HUES48 (cell line): Measurements from ENCODE around the gene GSN.

Source experiments
- H3K27ac ChIP-seq: one replicate; pipeline ENCODE4 v1.7.0; 2013; ENCODE audit warnings: low read depth, low read length, inconsistent platforms
- H3K27me3 ChIP-seq: 2 replicates; pipeline ENCODE4 v1.6.1; 2013; ENCODE audit warnings: mild to moderate bottlenecking, low read length; ENCODE audit not compliant: control insufficient read depth, insufficient read depth
- H3K36me3 ChIP-seq: 2 replicates; pipeline ENCODE4 v1.6.1; 2013; ENCODE audit warnings: low read length; ENCODE audit not compliant: control insufficient read depth, insufficient read depth
- H3K4me1 ChIP-seq: 2 replicates; pipeline ENCODE4 v1.6.1; 2013; ENCODE audit warnings: mild to moderate bottlenecking, low read length; ENCODE audit not compliant: control insufficient read depth, insufficient read depth
- H3K4me3 ChIP-seq: 2 replicates; pipeline ENCODE4 v1.5.1; 2013; ENCODE audit warnings: mild to moderate bottlenecking, low read depth, low read length
- H3K9ac ChIP-seq: 2 replicates; pipeline ENCODE4 v1.6.1; 2013; ENCODE audit warnings: mild to moderate bottlenecking, low read depth, low read length, moderate library complexity
- H3K9me3 ChIP-seq: 2 replicates; pipeline ENCODE4 v1.6.1; 2013; ENCODE audit warnings: low read length; ENCODE audit not compliant: control insufficient read depth, insufficient read depth

GSN gene

DNA sequence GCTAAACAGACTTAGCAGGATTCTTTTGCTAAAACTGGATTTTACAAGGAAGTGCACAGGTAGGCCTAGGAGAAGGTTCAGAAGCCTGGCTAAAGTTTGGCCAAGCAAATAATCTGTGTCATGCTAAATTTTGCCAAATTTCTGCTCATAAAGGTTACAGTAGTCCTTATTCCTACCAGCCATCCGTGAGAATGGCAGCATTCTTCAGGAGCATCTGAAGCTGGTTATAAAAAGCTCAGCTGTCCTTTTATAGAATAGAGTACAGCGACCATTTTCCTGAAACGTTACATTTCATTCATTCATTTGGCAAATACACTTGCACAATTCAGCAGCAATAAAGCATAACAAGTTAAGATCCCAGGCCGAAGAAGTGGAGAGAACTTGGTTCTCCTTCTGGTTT is 6.9 kb downstream of the GSN start:
- Histone ChIP-seq H3K4me3 (no peak overlapping the region), H3K9me3 (no peaks in the 10 kb centered on the region), H3K9ac (no peak overlapping the region), H3K27me3 (peaks cover 17% of the 10 kb centered on the region), H3K27ac (no peak overlapping the region), H3K36me3 (no peaks in the 10 kb centered on the region), H3K4me1 (peaks cover 12% of the 10 kb centered on the region)

- H3K27me3 ChIP-seq = peaks cover 23% of the 10 kb centered on the region
- H3K27ac ChIP-seq = no peak overlapping the region
- no peak overlapping the region for H3K9ac ChIP-seq
- no peaks in the 10 kb centered on the region for H3K9me3 ChIP-seq
- no peaks in the 10 kb centered on the region for H3K36me3 ChIP-seq
- H3K4me1 ChIP-seq = 0 out of 2 replicates have a peak, but pooled peaks cover 7% of the 10 kb centered on the region
- H3K4me3 ChIP-seq = no peak overlapping the region
Measured at GRCh38 chr9:121275781-121276658, 8.1 kb downstream of the GSN start.

- Histone ChIP-seq H3K4me3 (no peak overlapping the region), H3K9me3 (no peaks in the 10 kb centered on the region), H3K4me1 (0 out of 2 replicates have a peak, but pooled peaks cover 7% of the 10 kb centered on the region), H3K27ac (no peak overlapping the region), H3K9ac (no peak overlapping the region), H3K36me3 (no peaks in the 10 kb centered on the region), H3K27me3 (peaks cover 33% of the 10 kb centered on the region)
Measured at GRCh38 chr9:121277026-121277425, 9.1 kb downstream of the GSN start.

DNA sequence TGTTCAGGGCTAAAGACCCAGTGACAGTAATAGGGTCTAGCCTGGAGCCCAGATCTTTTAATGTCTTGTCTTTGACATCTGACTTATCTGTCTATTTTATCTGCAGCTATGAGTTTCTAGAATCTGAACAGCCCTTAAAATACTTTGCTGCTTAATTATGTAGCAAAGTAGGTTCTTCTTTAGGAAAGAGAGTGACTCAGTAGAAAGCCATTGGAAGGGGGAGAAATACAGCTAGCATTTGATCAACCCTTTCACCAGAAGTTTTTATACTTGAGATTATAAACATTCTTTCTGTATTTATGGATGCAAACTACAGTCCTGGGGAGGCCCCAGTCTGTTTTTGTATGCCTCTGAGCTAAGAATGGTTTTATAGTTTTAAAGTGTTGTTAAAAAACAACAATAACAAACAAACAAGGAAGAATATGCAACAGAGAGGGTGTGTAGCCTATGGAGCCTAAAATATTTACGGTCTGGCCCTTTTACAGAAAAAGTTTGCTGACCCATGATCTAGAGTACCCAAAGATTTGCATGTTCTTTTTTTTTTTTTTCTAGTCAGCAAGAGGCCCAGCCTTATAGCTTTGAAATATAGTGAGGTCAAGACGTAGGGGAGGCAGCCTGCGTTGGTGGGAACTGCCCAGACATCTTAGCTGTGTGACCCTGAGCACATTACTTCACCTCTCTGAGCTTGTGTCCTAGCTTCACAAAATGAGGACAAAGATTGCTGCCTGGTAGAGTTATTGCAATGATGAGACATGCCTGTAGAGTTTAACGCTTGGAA is 9.7 kb downstream of the GSN start:
- Histone ChIP-seq H3K9ac (no peak overlapping the region), H3K4me3 (no peak overlapping the region), H3K36me3 (no peaks in the 10 kb centered on the region), H3K9me3 (no peaks in the 10 kb centered on the region), H3K4me1 (0 out of 2 replicates have a peak, but pooled peaks cover 7% of the 10 kb centered on the region), H3K27ac (peak overlapping the region; percentile 44), H3K27me3 (peaks cover 40% of the 10 kb centered on the region)

DNA sequence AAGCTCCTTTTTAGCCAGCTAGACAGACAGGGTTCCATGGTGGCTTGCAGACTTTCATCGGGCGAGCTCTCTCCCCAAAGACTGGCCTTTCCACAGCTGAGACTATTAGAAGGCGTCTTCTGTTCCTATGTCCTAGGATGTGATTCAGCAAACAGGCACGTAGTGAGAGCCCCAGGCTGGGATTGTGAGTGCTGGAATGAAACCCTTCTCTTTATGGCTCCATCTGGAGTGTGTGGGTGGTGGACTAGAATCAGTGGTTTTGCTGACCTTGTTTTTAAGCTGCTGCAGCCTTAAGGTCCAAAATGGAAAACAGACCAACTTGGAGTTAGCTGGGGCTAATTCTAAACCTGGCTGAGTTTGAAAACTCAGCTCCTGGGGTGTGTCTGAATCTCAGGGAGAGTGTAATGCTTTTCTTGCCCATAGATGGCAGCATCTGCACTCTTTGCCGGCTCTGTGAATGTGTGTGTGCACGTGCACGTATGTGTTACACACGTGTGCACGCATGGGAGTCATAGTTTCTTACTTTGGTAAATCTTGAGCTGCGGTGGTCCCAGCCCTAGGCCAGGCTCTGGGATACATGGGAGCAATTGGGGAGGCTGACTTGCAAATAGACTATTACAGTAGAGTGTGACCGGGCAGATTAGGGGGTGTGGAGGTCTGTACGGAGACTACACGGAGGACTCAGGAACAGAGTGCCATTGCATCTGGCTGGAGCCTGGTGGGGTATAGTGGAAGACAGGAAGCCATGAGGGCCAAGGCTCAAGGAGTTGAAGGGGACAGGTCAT is 10.7 kb downstream of the GSN start:
- Histone ChIP-seq H3K27ac (peak overlapping the region; percentile 44), H3K9me3 (no peaks in the 10 kb centered on the region), H3K4me1 (0 out of 2 replicates have a peak, but pooled peaks cover 7% of the 10 kb centered on the region), H3K9ac (no peak overlapping the region), H3K4me3 (no peak overlapping the region), H3K27me3 (peaks cover 49% of the 10 kb centered on the region), H3K36me3 (no peaks in the 10 kb centered on the region)

DNA sequence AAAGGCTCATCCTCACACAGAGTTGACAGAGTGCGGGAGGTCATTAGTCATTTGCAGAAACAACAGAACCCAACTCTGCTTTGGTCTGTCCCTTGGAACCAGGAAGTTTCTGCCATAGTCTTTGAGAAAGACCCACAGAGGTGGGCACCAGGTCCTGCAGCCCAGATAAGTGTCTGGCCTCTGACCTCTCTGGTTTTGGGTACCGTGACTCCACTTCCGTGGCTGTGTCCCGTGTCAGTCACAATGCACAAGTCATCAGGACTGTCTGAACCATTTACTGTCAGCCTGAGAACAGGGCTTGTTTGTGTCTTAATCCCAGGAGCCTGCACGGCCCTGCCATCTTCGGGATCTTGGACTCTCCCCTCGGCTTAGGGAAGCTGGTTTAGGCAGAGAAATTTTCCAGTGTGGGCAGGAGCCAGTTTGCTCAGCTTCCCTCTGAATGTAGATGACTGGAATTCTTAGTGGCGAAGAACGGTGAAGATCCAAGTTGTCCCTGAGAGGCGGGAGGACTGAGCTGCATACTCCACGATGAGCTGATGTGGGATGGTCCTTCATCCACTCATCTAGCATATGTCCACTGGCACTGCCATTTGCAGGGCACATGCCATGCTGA is 11.9 kb downstream of the GSN start:
- H3K9me3 ChIP-seq = no peaks in the 10 kb centered on the region
- H3K27ac ChIP-seq = no peak overlapping the region
- H3K9ac ChIP-seq = no peak overlapping the region
- no peak overlapping the region for H3K4me3 ChIP-seq
- peaks cover 61% of the 10 kb centered on the region for H3K27me3 ChIP-seq
- H3K4me1 ChIP-seq = 0 out of 2 replicates have a peak, but pooled peaks cover 7% of the 10 kb centered on the region
- H3K36me3 ChIP-seq = no peaks in the 10 kb centered on the region

DNA sequence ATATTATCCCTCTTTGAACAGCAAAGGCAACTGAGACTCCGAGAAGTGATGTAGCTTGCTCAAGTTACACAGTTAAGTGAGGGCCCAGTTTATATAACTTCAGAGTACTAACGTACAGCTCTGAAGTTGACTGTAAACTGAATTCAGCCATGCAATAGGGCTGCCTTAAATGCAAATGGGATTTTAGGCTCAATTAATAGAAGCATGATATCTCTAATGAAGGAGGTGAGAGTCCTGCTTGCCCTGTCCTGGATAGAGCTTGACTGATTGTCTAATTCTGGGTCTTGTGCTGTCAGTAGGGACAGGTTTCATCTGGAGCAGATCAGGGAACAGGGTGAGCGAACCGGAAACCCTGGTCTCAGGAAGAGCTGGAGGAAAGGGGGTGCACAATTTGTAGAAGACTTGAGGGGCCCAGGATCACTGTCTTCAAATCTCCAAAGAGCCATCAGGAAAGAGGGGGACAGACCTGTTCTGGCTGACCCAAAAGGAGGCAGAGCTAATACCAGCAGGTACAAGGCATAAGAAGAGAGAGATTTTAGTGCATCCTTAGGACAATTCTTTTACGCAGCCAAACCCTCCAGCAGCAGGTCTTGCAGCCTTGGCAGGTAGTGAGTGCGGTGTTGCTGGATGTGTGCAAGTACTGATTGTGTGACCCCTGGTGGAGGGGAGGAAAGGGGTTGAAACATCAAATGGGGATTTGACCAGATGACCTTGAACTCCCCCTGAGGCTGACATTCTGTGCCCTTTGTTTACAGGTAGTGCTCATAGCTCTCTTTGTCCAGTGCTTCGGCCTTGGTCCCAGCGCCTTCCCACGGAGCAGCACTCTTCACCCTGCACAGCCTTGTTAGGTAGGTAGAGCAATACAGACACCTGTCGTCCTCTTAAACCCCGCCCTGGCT is 13.0 kb downstream of the GSN start:
- peaks cover 72% of the 10 kb centered on the region for H3K27me3 ChIP-seq
- H3K36me3 ChIP-seq = no peaks in the 10 kb centered on the region
- no peak overlapping the region for H3K9ac ChIP-seq
- no peak overlapping the region for H3K4me3 ChIP-seq
- no peaks in the 10 kb centered on the region for H3K9me3 ChIP-seq
- peaks cover 10% of the 10 kb centered on the region; the same call in 1 of the 2 replicates for H3K4me1 ChIP-seq
- no peak overlapping the region for H3K27ac ChIP-seq

DNA sequence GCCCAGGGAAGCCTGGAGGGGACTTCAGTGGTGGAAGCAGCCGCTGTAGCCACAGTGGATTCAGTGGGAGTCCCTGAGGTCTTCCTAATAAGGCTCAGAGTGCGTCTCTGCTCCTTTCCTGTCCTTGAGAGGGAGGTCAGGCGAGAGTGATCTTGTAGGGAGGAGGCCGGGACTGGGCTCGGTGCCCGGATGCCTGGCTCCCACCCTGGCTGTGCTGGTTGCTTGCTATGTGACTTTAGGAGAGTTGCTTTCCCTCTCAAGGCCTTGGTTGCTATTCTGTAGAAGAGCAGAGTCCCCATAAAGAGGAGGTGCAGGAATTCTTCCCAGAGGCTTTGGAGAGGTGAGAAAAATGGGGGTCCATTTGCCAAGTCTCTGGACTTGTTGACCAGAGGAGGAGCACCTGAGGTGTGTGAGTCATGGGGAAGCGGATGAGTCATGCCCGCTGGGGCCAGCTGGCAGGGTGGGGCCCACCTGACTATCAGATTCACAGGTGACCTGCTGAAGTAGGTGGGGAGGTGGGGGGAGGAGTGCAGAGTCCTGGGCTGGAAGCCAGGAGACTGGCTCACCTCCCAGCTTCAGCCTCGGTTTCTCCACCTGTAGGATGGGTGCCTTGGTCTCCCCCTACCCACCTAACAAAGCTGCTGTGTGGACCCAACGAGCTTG is 13.8 kb downstream of the GSN start:
- no peaks in the 10 kb centered on the region for H3K36me3 ChIP-seq
- no peak overlapping the region for H3K4me3 ChIP-seq
- H3K9ac ChIP-seq = no peak overlapping the region
- H3K27me3 ChIP-seq = peaks cover 80% of the 10 kb centered on the region
- H3K27ac ChIP-seq = no peak overlapping the region
- no peaks in the 10 kb centered on the region for H3K9me3 ChIP-seq
- peaks cover 18% of the 10 kb centered on the region for H3K4me1 ChIP-seq

- Histone ChIP-seq H3K27ac (no peak overlapping the region), H3K27me3 (peaks cover 80% of the 10 kb centered on the region), H3K9me3 (no peaks in the 10 kb centered on the region), H3K4me3 (no peak overlapping the region), H3K4me1 (peaks cover 20% of the 10 kb centered on the region), H3K9ac (no peak overlapping the region), H3K36me3 (no peaks in the 10 kb centered on the region)
Measured at GRCh38 chr9:121282277-121283079, 14.5 kb downstream of the GSN start.
